Measurements from ENCODE around the gene COPS6. TPM values are rescaled to one million over a fixed set of nuclear protein-coding genes. Genes with fewer than 3 reads are reported as not detected.
A peak's percentile ranks its signal among the peaks of the same experiment; 100 is the strongest.

Gene COPS6
- total RNA-seq, 1 experiment from 2014 or later = 51.8 TPM

- Histone ChIP-seq H3K36me3 (replicated peaks; ENCODE audit: control insufficient read depth, insufficient read depth, low read length) (peaks cover 30% of the 10 kb centered on the region), H3K4me3 (ENCODE audit: insufficient read depth, low read depth, low read length) (no peak overlapping the region), H3K27me3 (ENCODE audit: control insufficient read depth, insufficient read depth, low read length) (no peaks in the 10 kb centered on the region)
- DNase-seq = no peak
Observed at GRCh38 chr7:100102950-100103840, 14.4 kb downstream of the COPS6 start.

GRCh38 chr7:100105534-100105933 is 16.8 kb downstream of the COPS6 start:
- Histone ChIP-seq H3K4me3 (ENCODE audit: insufficient read depth, low read depth, low read length) (no peak overlapping the region), H3K36me3 (replicated peaks; ENCODE audit: control insufficient read depth, insufficient read depth, low read length) (peaks cover 24% of the 10 kb centered on the region), H3K27me3 (ENCODE audit: control insufficient read depth, insufficient read depth, low read length) (no peaks in the 10 kb centered on the region)
- no peak for DNase-seq

DNA sequence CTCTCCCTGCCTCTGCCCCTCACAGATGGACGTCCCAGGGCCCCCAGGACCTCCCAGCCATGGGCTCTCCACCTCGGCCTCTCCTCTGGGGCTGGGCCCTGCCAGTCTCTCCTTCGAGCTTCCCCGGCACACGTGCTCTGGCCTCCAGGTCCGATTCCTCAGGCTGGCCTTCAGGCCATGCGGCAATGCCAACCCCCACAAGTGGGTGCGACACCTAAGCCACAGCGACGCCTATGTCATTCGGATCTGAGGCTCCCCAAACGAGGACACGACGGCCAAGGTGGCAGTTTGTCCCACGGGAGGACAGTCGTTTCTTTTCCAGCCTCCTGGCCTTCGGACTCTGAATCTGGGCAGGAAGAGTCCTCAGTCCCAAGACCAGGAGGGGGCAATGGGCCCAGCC is 17.9 kb downstream of the COPS6 start:
- H3K36me3 ChIP-seq (replicated peaks; ENCODE audit: control insufficient read depth, insufficient read depth, low read length) = peaks cover 29% of the 10 kb centered on the region
- peak; percentile 25 for DNase-seq
- H3K27me3 ChIP-seq (ENCODE audit: control insufficient read depth, insufficient read depth, low read length) = no peaks in the 10 kb centered on the region
- H3K4me3 ChIP-seq (ENCODE audit: insufficient read depth, low read depth, low read length) = no peak overlapping the region

DNA sequence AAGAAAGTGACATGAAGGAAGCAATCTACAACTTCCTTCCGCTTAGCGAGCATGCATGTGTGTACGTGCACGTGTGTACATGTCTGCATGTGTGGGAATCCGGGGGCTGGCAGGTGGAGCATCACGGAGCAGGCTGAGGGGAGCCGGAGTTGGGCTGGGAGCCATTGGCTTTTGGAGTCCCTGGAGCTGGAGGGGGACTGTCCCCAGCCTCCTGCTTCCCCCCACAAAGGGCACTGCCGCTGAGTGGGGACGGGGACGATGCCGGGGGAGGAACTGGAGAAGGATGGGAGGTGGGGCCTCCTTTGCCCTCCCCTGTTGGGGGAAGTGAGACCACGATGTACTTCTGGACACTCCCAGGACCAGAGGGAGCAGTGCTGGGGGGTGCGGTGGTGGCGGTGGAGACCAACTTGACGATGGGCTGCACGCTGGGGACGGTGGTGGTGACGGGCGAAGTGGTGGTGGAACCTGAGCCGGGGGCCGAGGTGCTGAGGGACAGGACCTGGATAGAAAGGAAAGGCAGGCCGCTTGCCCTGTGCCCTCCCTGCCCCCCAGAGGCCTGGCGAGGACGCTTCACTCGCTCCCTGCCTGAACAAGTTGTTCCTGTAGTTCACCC is 18.5 kb downstream of the COPS6 start:
- DNase-seq = peak; percentile 49
- H3K4me3 ChIP-seq (ENCODE audit: insufficient read depth, low read depth, low read length) = no peak overlapping the region
- peaks cover 32% of the 10 kb centered on the region for H3K36me3 ChIP-seq (replicated peaks; ENCODE audit: control insufficient read depth, insufficient read depth, low read length)
- no peaks in the 10 kb centered on the region for H3K27me3 ChIP-seq (ENCODE audit: control insufficient read depth, insufficient read depth, low read length)

DNA sequence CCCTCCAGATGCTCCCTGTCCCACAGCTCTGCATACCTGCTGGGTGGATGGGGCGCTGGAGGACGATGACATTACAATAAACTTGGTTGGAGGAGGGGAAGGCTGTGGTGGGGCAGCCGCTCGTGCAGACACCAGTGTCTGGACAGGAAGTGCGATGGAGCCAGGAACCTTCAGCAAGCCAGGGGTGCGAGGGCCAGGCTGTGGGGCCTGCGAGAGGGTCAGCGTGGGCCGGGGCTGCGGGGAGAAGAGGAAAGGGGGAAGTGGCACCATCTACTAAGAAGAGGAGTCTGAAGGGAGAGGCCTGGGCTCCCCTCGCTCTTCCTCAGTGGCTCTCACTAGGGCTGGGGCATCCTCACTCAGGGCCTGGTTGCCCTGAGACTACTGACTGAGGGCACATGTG is 19.1 kb downstream of the COPS6 start:
- peaks cover 35% of the 10 kb centered on the region for H3K36me3 ChIP-seq (replicated peaks; ENCODE audit: control insufficient read depth, insufficient read depth, low read length)
- no peak overlapping the region for H3K4me3 ChIP-seq (ENCODE audit: insufficient read depth, low read depth, low read length)
- H3K27me3 ChIP-seq (ENCODE audit: control insufficient read depth, insufficient read depth, low read length) = no peaks in the 10 kb centered on the region
- no peak for DNase-seq

DNA sequence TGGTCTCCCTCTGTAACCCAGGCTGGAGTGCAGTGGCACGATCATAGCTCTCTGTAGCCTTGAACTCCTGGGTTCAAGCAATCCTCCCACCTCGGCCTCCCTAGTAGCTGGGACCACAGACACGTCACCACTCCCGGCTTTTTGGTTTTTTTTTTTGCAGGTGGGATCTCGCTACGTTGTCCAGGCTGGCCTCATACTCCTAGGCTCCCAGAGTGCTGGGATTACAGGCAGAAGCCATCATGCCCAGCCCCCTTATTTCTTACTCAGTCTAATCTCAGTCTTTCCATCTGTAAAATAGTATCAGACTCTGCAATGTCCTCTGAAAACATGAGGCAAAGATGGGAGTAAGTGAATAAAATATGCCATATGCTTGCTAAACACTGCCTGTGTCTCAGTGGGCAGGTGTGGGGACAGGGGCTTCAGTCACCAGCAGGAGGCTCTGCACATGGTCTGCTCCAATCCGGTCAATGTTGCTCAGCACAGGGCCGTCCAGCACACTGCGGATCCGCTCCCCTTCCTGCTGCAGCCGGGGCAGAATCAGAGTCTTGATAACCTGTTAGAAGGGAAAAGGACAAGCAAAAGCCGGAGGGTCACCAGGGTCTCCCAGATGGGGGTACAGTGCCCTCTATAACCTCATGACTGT is 20.9 kb downstream of the COPS6 start:
- Histone ChIP-seq H3K4me3 (ENCODE audit: insufficient read depth, low read depth, low read length) (no peak overlapping the region), H3K27me3 (ENCODE audit: control insufficient read depth, insufficient read depth, low read length) (no peaks in the 10 kb centered on the region), H3K36me3 (replicated peaks; ENCODE audit: control insufficient read depth, insufficient read depth, low read length) (peaks cover 41% of the 10 kb centered on the region)
- no peak for DNase-seq

DNA sequence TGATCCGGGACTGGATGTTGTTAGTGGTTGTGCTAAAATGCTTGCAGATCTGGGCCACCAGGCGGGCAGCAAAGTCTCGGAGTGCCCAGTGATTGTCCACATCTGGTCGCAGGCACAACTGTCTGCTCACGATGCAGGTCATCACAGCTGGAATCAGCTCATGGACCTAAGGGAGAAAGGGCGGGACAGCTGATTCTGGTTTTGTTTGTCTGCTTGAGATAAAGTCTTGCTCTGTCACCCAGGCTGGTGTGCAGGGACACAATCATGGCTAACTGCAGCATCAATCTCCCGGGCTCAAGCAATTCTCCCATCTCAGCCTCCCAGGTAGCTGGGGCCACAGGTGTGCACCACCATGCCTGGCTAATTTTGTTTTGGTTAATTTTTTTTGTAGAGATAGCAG is 22.4 kb downstream of the COPS6 start:
- H3K4me3 ChIP-seq (ENCODE audit: insufficient read depth, low read depth, low read length) = no peak overlapping the region
- no peaks in the 10 kb centered on the region for H3K27me3 ChIP-seq (ENCODE audit: control insufficient read depth, insufficient read depth, low read length)
- peaks cover 36% of the 10 kb centered on the region for H3K36me3 ChIP-seq (replicated peaks; ENCODE audit: control insufficient read depth, insufficient read depth, low read length)
- DNase-seq = no peak

DNA sequence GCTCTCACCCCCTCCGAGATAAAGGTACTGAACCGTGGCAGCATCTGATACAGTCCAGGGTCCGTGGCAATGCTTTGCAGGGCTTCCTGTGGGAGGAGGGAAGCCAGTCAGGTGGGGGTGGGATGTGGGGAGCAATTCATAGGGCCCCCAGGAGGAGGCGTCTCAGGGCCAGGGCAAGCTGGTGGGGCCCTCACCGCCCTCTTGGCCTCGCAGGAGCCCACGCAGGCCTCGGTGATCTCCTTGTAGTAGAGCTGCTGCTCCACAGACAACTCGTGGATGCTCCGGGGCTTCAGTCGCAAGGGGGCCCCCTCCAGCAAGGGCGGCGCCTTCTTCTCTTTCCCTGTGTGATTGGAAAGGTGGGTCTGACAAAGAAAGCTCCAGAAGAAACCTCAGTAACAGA is 23.1 kb downstream of the COPS6 start:
- no peaks in the 10 kb centered on the region for H3K27me3 ChIP-seq (ENCODE audit: control insufficient read depth, insufficient read depth, low read length)
- peaks cover 35% of the 10 kb centered on the region for H3K36me3 ChIP-seq (replicated peaks; ENCODE audit: control insufficient read depth, insufficient read depth, low read length)
- no peak overlapping the region for H3K4me3 ChIP-seq (ENCODE audit: insufficient read depth, low read depth, low read length)
- DNase-seq = peak; percentile 64

DNA sequence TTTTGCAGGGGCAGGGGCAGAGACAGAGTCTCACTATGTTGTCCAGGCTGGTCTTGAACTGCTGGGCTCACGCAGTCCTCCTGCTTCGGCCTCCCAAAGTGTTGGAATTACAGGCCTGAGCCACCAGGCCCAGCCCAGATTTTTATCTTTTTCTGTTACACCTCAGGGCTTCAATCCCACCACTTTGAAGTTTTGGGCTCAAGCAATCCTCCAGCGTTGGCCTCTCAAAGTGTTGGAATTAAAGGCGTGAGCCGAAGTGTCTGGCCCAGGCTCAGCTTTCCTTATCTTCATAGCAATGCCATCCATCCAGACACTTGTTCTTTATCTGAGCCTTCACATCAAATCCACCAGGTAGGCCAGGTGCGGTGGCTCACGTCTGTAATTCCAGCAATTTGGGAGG is 26.3 kb downstream of the COPS6 start:
- H3K36me3 ChIP-seq (replicated peaks; ENCODE audit: control insufficient read depth, insufficient read depth, low read length) = peaks cover 17% of the 10 kb centered on the region
- H3K27me3 ChIP-seq (ENCODE audit: control insufficient read depth, insufficient read depth, low read length) = no peaks in the 10 kb centered on the region
- no peak overlapping the region for H3K4me3 ChIP-seq (ENCODE audit: insufficient read depth, low read depth, low read length)
- no peak for DNase-seq

- DNase-seq = no peak
- Histone ChIP-seq H3K36me3 (replicated peaks; ENCODE audit: control insufficient read depth, insufficient read depth, low read length) (peaks cover 3% of the 10 kb centered on the region), H3K27me3 (ENCODE audit: control insufficient read depth, insufficient read depth, low read length) (no peaks in the 10 kb centered on the region), H3K4me3 (ENCODE audit: insufficient read depth, low read depth, low read length) (peak overlapping the region; percentile 89)
Observed at GRCh38 chr7:100118388-100119071, 29.8 kb downstream of the COPS6 start.

DNA sequence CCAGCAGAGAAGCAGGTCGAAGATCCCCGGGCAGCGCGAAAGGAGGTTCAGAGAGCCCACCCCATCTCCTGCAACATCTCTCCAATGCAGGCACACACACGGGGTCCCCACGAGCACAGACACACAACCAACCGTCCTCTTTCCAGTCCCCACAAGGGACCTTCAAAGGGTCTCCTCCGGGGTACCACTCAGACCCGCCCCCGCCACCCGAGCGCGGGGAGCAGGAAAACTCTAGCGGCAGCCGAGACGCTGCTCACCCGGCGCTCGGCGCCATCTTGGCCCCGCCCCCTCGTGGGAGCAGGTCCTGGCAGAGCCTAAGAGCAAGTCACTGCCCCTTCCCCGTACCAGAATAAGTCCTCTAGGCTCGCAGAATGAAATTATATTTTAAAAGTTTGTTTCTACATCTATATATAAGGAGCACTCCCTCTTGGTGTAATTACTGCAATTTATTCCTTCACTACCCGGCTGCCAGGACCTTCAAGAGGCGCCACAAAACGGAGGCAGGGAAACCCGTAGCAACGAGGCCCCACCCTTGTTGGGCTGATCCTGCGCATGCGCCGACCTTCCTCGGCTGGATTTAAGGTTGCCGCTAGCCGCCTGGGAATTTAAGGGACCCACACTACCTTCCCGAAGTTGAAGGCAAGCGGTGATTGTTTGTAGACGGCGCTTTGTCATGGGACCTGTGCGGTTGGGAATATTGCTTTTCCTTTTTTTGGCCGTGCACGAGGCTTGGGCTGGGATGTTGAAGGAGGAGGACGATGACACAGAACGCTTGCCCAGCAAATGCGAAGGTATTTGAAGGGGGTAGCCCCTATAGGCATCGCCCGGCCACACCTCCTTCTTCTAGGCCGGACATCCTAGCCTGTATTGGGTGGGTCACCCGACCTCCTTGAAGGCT is 30.6 kb downstream of the COPS6 start, which contains the start of the genes CNPY4 and TAF6:
CNPY4 (plus strand) TSS at position 563 of the 898 bp plus-strand sequence; CDS start at position 674, 111 bp downstream.
TAF6 (minus strand) TSS at position 287 of the 898 bp plus-strand sequence. CDS start 5,149 bp downstream, outside the sequence.
- Histone ChIP-seq H3K4me3 (ENCODE audit: insufficient read depth, low read depth, low read length) (peak within 1 kb of the TSS; percentile 89), H3K27me3 (ENCODE audit: control insufficient read depth, insufficient read depth, low read length) (no peaks in the 10 kb centered on the region), H3K36me3 (replicated peaks; ENCODE audit: control insufficient read depth, insufficient read depth, low read length) (no peaks in the 10 kb centered on the region; the same call in 1 of the 2 replicates)
- DNase-seq = peak; percentile 99

DNA sequence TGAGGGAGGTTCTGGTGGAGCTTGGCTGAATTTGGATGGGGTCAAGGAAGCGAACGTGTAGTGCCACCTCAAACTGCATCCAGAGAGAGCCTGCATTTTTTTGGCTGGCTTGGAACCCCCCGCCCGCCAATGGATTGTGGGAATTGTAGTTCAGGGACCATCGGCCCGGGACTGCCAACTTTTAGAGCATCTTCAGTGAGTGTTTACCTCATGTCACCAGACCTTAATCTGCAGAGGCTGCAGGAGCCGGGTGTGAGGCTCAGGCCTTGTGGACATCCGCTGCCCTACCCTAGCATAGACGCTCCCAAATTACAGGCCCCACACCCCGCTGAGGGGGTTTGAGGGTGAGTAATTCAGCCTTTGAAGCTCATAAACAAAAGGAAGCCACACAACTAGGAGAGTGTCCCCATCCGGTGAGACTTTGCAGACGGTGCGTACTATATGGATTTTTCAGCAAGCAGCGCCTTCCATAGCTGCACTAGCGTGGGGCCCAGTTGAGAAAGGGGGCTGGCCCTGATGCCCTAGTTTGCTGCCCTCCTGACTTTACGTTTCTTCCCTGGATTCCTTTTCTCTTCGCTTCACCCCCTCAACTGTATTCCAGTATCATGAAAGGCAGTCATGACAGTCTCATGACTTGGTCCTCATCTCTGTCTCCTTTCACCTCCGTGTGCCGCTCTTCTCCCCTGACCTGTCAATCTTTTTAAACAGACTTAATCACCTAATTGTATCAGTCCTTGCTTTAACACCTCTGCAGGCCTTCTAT is 31.4 kb downstream of the COPS6 start:
- DNase-seq = peak; percentile 83
- H3K27me3 ChIP-seq (ENCODE audit: control insufficient read depth, insufficient read depth, low read length) = no peaks in the 10 kb centered on the region
- peak overlapping the region; percentile 89 for H3K4me3 ChIP-seq (ENCODE audit: insufficient read depth, low read depth, low read length)
- H3K36me3 ChIP-seq (replicated peaks; ENCODE audit: control insufficient read depth, insufficient read depth, low read length) = no peaks in the 10 kb centered on the region; the same call in none of the 2 replicates

DNA sequence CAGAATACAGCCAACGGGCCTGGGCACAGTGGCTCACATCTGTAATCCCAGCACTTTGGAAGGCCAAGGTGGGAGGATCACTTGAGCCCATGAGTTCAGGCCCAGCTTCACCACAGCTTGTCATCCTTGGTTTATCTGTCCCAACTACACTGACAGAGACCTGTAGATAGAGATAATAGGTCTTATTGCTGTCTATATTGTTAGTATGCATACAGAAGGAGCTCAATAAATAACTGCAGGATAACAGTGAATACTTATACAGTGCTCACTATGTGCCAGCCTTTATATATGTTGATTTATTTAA is 31.9 kb downstream of the COPS6 start:
- no peaks in the 10 kb centered on the region for H3K27me3 ChIP-seq (ENCODE audit: control insufficient read depth, insufficient read depth, low read length)
- H3K36me3 ChIP-seq (replicated peaks; ENCODE audit: control insufficient read depth, insufficient read depth, low read length) = no peaks in the 10 kb centered on the region; the same call in none of the 2 replicates
- peak; percentile 9 for DNase-seq
- no peak overlapping the region for H3K4me3 ChIP-seq (ENCODE audit: insufficient read depth, low read depth, low read length)
